ENCODE data around the gene PBXIP1.

GRCh38 chr1:154990276-154990675, 34.4 kb upstream of the PBXIP1 start:
- TF ChIP-seq EZH2 (IDR thresholded peaks at IDR 0.05): no peak
- TF ChIP-seq POLR2AphosphoS5 (IDR thresholded peaks at IDR 0.05; ENCODE audit: borderline replicate concordance, low read depth, low read length): no peak
- TF ChIP-seq FOXP2 (optimal IDR thresholded peaks at IDR 0.05; ENCODE audit: control extremely low read depth, extremely low read length, insufficient read depth): no peak
